NCI-H146 treated with DMSO at 0.1 percent for 48 hours (cell line): Measurements from ENCODE around the gene TLE3.

Experiments
- DNase-seq: peaks from one replicate; lab custom pipeline; 2025; ENCODE audit not compliant: unreplicated experiment; lab: John Stamatoyannopoulos, UW

Gene TLE3

DNA sequence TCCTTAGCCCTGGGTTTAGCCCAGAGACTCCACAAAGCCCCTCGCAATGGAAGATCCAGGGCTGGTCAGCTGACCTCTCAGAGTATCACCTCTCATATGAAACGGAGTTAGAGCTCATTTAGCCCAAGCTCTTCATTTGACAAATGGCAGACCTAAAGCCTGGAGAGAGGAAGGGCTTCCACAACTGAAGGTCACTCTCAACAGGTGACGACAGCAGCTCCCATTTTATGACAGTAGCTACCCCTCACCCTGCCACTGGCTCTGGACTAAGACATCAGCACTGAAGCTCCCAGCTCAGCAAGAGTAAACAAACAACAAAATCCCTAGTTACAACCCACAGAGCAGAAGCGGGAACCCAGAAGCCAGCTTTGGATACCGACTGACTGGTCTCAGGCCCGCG, 33.7 kb downstream of the TLE3 start:
- no peak for DNase-seq

DNA sequence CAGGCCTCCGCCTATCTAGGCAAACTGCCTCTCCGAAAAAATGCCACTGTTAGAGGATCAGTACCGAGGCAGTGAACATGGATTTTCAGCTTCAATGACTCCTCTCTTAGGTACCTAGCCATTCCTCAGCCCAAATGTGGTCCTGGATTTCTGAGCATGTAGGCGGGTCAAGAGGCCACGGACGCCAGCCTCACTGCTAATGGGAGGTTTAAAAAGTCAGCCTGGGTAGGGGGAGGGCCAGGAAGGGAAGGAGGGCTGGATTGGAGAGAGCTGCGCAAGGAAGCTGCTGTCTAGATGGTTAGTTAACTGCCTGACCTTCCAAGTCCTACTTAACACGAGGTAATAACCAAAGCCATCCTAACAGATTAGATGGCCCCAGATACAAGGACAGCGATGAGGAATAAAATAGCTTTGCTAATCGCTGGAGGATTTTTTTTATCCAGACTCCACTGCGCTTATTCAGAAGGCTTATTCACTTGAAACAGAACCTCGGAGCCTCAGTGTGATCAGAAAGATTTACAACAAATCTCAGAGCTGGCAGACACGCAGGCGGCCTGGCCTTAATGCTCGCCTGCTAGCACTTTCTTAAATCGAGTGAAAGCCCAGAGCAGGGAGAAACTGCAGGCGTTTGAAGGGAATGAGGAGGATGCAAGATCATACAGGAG, 34.3 kb downstream of the TLE3 start:
- DNase-seq = no peak

DNA sequence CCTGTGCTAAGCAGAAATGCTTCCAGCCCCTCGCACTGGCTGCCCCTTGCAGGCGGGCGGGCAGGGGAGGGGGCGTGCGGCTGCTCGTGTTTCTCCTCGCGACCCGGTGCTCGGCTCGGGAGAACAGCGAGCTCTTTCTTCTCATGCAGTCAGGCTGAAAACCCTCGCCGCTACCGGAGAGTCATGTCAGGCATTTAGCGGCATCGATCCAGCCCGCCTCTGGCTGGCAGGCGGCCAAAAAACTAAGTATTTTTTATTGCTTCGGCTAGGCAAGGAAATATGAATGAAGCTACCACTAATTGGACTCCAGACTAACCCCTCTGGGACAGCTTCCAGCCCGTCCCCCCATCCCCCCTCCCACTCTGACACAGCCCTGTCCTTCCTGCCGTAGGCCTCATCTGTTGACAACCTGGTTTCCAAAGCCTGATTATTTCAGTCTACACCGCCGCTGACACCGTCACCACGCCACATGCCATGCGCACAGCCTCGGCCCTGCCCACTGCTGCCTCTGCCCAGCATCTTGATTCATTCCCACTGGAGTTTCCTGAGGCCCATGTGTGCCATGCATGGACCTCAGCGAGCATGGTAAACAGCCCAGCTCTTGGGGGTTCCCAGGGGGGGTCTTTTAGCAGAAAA, 35.3 kb downstream of the TLE3 start:
- DNase-seq = no peak

DNA sequence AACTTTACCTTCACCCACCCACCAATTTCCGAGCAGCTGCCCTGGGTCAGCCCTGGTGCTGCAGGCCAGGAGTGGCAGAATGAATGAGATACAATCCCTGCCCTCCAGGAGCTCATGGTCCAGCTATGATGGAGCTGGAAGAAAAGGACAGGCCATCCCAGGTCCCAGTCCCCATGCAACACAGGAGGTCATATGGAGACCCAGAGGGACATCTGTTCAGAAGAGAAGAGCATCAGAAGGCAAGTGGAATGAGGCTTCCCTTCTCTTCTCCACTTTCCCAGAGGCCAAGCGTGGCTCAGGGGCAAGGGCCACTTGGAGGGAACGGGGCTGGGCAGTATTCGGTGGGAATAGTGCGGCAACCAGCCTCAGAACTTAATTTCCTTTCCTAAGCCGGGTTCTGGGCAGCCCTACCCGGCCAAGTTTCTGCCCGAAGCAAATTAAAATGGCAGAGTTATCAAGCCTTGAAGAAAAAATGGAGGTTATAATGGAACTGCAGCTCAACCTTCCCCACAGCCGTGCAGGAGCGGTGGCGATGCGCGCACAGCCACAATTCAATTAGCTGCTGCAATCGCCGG, 35.9 kb downstream of the TLE3 start:
- no peak for DNase-seq

DNA sequence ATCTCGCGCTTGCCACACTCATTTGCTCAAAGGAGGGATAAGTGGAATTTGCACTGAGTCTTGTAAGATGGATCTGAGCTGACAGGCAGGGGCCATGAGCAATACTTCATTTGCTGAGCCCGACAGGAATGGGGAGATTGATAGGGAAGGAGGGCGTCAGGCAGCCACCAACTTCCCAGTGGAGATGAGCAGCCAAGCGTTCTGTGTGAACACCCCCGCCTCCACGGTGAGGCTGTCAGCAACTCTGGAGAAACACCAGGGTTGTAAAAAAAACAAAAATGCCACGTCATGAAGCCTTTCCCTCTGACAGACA, 36.8 kb downstream of the TLE3 start:
- no peak for DNase-seq

DNA sequence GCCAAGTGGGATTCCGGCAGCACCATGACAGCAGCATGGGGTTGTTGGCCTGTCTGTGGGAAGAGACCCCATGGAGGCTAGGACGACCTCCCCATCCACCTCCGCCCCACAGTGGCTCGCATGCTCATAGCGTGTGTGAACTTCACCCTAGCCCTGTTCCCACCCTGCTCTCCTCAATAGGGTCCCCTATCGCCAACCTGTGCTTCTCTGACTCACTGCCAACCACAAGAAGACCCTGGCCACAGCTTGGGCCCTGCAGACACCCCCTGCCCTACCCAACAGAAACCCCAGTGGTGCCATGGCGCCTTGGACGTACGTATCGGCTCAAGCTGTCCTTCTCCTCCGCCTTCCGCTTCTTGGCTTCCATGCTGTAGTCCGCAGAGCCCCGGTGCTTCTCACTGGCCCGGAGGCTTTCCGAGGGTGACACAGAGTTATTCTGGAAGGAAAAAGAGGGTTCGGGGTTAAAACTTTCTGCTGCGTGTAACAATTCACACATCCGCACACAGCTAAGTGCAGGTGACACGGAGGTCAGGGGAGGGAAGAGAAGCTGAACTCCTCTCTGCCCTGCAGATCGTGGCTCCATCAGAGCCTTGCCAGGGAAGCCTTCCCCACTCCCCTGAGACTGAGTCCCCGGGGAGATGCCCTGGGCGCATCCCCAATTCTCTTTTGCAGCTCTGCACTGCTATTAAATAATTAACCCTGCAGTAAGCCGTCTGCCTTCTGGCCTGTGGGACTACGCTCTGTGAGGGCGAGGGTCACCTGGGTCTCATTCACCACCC, 37.3 kb downstream of the TLE3 start:
- DNase-seq = no peak

DNA sequence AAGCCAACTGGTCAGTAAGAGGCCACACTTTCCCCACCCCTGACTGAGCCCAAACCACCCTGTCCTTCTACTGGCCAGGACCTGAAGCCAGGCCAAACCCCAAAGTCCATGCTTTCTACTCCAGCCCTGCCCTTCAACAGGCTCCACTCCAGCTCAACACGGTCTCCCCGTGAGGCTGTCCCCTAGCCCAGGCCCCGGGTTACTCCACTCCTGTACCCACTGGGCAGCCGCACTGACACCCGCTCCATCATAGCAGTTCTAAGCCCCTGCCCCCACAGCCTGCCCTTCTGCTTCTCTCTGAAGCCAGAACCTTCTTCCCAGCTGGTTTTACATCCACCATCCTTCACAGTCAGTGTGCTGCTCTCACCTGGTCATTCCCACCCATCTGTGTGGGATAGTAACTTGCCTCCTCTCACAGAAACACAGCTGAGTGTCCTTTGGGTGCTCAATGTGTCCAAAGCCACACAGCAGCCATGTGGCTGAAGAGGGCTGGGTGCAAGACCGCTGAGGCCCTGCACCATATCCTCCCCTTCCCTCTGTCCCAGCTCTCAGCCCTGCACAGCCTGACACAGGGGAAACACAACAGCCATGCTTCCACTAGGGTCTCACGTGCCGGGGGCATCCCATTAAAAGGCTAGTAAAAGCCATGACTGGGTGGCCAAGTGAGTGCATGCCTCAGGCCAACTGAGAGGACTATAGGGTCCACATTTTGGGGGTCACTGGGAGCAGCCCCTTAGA, 38.1 kb downstream of the TLE3 start:
- no peak for DNase-seq

DNA sequence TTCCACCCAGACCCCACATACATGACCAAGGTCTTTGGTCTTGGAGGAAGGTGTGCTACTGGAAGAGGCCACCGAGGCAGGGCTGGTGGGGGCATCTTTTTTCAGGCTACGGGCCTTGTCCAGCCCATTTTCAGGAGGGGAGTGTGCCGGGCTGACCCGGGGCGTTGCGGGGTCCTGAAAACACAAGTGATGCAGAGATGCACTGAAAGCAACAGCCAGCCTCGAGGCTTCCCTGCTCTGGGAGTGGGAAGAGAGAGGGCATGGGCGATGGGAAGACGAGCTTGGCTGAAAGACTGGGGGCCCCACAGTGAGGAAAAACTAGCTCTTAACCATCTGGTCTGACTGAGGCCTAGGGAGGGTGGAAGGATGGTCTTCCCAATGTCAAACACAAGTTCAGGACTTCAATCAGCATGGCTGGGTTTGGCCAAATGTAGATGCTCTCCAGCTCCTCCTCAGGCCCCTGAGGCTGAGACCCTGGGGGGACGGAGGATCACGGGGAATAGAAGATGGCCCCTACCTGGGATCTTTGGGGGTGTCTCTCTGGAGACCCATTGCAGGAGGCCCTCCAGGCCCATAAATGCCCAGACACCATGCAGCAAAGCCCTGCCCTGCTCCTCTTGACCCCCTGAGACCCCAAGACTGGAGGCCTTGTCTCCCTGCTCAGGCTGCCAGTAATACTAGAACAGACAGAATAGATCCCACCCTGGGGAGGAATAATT, 38.9 kb downstream of the TLE3 start:
- no peak for DNase-seq

DNA sequence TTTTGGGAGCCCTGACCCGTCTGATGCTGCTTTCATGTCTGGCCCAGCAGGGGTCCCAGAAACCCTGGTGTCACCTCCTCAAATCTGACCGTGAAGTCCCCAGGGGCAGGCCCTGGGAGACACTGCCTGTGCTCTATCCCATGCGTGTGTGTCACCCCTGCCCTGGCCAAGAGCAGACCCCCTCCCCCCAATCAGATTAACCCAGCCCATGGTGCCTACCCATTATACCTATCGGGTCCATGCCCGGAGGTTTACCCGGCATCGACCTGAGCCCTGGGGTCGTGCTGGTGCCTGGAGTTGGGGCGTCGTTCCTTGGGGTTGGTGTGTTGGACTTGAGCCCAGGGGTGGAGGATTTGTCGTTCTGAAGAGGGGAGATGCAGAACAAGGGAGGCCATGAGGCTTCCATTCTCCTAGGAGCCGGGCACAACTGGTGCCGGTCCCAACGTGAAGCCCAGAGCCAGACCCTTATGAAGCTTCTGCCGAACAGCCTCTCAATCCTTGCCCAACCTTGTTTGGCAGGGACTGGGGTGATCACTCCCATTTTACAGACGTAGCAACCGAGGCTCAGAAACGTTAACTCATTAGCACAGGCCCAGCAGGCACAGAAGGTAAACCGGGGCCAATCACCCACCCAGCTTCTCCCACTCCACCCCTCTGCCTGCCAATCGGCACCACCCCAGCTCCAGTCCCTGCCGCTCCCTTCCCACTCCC, 39.6 kb downstream of the TLE3 start:
- DNase-seq = no peak

DNA sequence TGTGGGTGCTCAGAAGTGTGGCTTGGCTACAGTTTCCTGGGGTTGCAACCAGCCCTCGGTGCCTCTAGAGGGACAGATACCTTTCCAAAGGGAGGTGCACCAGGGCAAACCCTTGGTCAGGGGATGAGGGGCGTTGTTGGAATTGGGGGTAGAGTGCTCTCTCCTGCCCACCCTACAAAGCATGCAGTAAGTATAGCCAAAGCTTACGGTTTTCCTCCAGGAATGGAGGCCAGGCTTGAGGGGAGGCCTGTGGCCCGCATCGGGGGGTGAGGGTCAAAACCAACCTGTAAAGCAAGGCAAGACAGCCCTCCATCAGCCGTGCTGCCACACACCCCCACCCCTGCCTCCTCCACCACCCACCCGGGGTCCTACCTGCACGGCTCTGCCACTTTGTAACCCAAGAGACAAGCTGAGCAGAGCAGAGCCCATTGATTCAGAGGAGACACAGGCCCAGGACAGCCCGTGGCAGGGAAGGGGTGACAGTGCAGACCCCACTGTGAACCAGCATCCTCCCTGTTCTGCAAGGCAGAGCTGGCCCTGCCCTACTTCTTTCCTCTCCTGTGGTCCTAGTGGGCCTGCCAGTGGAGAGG, 41.5 kb downstream of the TLE3 start:
- no peak for DNase-seq

DNA sequence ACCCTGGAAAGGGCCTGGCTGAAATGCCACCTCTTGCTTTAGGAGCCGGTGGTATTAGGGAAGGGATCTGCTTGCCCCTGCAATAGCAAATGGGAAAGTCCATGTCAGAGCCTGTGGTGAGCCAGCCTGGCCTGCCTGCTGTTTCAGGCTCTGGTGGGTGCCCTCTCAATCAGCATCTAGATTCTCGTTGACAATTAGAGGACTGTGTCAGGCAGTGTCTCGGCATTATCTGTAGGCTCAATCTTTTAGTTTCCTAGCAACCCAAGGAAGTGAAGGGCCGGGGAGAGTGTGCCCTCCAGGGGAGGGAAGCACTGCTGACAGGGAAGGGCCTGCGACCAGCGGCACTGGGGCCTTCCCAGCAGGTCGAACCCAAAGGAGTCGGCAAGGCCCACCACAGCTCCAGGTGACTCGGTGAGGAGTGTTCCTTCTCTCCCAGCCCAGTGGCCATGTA, 42.1 kb downstream of the TLE3 start:
- no peak for DNase-seq

DNA sequence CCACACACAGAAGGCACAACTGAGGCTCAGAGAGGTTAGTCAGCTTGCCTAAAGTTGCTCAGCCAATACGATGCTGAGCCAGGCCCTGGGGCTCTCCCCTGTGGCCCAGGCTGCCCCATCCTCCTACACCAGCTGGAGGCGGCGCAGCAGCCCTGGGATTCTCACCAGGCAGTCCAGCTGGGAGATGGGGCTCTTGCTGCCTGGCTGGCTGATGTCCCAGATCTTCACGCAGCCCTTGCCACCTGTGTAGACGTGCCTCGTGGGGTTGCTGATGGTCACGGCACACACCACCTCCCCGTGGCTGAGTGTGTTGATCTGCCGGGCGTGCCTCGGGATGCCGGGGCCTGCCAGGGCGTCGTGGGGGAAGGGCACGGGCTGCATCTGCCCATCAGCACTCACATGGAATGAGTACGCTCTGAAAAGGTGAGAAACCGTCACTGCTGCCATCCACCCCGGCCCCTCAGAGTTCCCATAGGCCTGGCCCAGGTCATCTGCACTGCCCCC, 42.8 kb downstream of the TLE3 start:
- DNase-seq = no peak

DNA sequence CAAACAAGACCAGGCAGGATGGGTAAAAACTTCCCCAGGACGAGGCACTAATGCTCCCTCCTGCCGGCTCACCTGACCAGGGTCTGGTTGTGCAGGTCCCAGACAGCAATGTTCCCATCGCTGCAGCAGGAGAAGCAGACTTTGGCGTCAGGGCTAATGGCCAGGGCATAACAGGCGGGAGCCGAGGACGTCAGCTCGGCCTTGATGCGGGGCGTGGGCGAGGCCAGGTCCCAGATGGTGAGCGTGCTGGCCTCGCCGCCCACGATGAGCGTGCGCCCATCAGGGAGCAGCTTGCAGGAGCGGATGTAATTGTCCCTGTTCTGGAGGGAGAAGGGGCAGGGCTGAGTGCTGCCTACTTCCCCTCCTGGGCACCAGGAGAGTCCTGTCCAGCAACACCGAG, 43.4 kb downstream of the TLE3 start:
- DNase-seq = no peak

DNA sequence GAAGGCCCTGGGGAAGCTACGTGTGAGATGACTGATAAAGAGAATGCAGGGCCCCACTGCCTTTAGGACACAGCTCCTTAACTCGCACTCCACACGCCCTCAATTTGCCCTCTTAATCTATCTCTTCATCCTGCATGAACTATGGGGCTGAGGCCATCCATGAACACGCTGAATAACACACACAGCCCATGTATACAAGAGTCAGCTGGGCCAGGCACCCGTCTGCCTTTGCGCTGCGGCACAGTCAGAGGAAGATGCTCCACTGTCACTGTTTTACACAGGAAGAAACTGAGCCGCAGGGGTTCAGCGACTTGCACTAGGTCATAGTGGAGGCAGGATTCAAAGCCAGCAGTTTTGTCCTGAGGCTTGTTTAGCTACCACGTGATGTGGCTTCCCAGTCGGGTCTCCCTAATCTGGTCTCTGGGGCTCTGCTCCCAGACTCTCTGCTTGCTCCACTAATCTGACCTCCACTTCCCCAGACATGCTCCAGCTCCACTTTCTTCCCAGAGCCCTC, 43.9 kb downstream of the TLE3 start:
- DNase-seq = no peak

DNA sequence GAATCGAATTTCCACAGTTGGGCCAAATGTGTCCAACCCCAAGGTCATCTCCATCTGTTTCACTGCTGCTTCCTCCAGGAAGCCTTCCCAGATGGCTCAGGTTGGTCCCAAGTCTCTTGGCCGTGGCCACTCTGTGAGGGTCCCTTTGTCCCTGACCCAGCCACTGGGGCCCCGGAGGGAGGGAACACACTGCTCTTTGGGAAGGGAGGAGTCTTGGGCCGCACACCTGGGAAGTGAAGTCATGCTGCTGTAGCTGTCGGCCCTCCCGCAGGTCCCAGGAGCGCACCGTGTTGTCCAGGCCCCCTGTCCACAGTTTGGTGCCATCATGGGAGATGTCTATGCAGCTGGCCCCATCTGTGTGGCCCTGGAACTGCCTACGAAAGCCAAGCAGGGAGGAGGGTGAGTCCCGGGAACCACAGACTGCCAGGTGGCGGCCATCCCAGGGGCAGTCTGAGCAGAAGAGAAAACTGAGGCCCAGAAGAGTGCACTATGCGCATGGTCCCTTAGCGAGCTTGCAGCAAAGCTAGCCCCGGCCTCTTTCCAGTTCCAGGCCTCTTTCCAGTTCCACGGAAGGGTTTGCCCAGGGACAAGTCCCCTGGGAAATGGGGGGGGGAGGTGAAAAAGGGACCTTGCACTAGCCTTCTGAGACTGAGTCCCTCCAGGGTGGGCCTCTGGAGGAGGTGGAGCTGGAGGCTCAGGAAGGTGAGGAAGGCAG, 44.6 kb downstream of the TLE3 start:
- no peak for DNase-seq

DNA sequence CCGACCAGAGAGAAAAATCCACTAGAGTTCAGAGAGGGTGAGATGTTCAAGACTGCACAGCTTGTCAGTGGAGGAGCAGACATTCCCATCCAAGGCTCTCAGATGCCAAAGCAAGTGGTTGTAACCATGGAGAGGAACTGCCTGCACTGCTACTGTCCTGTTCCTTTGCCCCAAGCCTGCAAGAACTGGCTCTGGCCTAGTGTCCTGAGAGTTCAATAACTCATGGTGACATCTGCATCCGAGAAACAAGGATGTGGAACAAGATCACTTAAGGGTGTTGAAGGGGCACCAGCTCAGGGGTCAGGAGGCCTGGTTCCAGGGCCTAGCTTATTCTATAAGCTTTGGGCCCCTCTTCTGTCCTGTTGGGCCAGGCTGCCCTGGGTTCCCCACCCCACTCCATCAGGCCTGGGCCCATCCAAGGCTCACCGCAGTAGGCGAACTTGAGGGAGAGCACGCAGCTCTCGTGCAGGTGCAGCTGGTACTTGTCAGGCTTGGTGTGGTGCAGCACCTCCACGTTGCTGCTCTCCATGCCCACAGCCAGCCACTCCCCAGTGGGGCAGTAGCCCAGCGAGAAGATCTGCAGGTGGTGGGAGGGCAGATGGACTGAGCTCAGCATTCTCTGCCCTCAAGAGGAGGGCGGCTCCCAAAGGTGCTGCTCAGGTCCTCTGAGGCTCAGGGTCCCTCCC, 45.6 kb downstream of the TLE3 start:
- DNase-seq = no peak

DNA sequence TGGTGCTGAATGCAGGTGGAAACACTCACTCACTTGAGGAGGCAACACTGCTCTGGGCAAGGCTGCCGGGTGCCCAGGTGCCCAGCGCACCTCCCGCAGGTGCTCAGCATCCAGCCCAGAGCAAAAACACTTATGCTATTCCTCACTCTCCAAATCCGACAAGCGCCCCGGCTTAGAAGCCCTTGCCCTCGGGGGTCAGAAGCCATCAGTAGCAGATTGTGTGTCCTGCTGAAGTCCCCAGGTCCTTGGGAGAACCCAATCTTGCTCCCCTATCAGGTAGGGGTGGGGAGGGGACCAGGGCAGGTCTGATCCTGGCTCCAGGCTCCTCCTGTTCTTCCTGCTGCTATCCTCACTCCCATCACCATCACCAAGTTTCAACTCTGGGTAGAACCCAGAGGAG, 46.7 kb downstream of the TLE3 start:
- no peak for DNase-seq

DNA sequence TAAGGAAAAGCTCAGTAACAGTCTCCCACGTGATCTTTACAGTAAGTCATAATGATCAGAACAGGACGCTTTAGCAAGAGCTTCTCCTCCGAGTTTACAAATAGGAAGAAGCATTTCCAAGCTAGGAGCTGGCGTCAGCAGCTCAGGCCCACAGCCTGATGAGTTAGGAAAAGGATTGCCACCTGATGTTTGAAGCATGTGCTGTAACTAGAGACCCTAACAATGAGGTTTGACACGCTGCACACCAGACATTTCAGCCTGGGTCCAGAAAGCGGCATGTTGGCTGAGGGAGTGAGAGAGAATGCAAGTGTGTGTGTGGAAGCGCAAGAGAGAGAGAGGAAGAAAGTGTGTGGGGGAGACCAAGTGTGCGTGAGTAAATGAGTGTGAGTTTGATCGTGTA, 47.3 kb downstream of the TLE3 start:
- DNase-seq = no peak
